ENCODE results near the gene CCNB2.
"Not testable (repeated sequence)": the region's sequence is repeated elsewhere in the genome, so short reads cannot be mapped to it uniquely, and the experiment has no call there.

Gene CCNB2

GRCh38 chr15:59133929-59134427, 29.0 kb downstream of the CCNB2 start:
- Histone ChIP-seq H3K27me3 (no peaks in the 10 kb centered on the region), H3K27ac (no peak overlapping the region), H3K4me3 (ENCODE audit: low read depth in 1 of 2, low read length in 1 of 2) (no peak overlapping the region), H3K4me1 (ENCODE audit: control insufficient read depth in 1 of 2, insufficient read depth in 1 of 2, low read depth in 1 of 2, low read length in 1 of 2) (no peaks in the 10 kb centered on the region), H3K9me3 (no peaks in the 10 kb centered on the region), H3K36me3 (peaks cover 54% of the 10 kb centered on the region)
- TF ChIP-seq, protein P1, sequence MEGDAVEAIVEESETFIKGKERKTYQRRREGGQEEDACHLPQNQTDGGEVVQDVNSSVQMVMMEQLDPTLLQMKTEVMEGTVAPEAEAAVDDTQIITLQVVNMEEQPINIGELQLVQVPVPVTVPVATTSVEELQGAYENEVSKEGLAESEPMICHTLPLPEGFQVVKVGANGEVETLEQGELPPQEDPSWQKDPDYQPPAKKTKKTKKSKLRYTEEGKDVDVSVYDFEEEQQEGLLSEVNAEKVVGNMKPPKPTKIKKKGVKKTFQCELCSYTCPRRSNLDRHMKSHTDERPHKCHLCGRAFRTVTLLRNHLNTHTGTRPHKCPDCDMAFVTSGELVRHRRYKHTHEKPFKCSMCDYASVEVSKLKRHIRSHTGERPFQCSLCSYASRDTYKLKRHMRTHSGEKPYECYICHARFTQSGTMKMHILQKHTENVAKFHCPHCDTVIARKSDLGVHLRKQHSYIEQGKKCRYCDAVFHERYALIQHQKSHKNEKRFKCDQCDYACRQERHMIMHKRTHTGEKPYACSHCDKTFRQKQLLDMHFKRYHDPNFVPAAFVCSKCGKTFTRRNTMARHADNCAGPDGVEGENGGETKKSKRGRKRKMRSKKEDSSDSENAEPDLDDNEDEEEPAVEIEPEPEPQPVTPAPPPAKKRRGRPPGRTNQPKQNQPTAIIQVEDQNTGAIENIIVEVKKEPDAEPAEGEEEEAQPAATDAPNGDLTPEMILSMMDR (IDR thresholded peaks at IDR 0.05): no peak

- H3K9me3 ChIP-seq: no peaks in the 10 kb centered on the region
- H3K27ac ChIP-seq: no peak overlapping the region
- no peaks in the 10 kb centered on the region for H3K27me3 ChIP-seq
- no peaks in the 10 kb centered on the region for H3K4me1 ChIP-seq (ENCODE audit: control insufficient read depth in 1 of 2, insufficient read depth in 1 of 2, low read depth in 1 of 2, low read length in 1 of 2)
- H3K4me3 ChIP-seq (ENCODE audit: low read depth in 1 of 2, low read length in 1 of 2): no peak overlapping the region
- TF ChIP-seq, protein P1 (IDR thresholded peaks at IDR 0.05): no peak
- H3K36me3 ChIP-seq: peaks cover 61% of the 10 kb centered on the region
Measured at GRCh38 chr15:59137566-59137965, 32.6 kb downstream of the CCNB2 start.

DNA sequence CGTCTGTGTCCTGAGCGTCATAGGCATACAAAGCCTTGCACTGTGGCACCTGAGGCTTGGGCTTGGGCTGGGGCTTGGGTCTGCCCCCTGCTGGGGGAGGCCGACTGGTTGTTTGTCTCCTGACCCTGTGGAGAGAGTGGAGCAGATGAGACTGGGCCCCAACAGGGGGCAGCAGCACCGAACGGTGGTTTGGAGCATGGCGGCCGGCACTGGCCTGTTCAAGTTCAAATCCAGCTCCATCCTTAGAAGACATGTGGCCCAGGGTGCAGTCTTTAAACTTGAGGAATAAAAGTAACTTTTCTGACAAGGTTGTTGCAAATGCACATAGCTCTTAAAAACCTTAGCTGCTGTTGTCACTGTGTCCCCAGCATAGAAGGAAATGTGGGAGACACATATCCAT, 33.3 kb downstream of the CCNB2 start:
- H3K9me3 ChIP-seq: no peaks in the 10 kb centered on the region
- H3K4me3 ChIP-seq (ENCODE audit: low read depth in 1 of 2, low read length in 1 of 2): no peak overlapping the region
- peaks cover 57% of the 10 kb centered on the region for H3K36me3 ChIP-seq
- TF ChIP-seq, protein P1 (IDR thresholded peaks at IDR 0.05): peak; percentile 37
- no peak overlapping the region for H3K27ac ChIP-seq
- H3K27me3 ChIP-seq: no peaks in the 10 kb centered on the region
- H3K4me1 ChIP-seq (ENCODE audit: control insufficient read depth in 1 of 2, insufficient read depth in 1 of 2, low read depth in 1 of 2, low read length in 1 of 2): no peaks in the 10 kb centered on the region

- no peaks in the 10 kb centered on the region for H3K27me3 ChIP-seq
- TF ChIP-seq, protein P1 (IDR thresholded peaks at IDR 0.05): no peak
- H3K9me3 ChIP-seq: no peaks in the 10 kb centered on the region
- no peak overlapping the region for H3K4me3 ChIP-seq (ENCODE audit: low read depth in 1 of 2, low read length in 1 of 2)
- no peak overlapping the region for H3K27ac ChIP-seq
- H3K36me3 ChIP-seq: peaks cover 37% of the 10 kb centered on the region
- no peaks in the 10 kb centered on the region for H3K4me1 ChIP-seq (ENCODE audit: control insufficient read depth in 1 of 2, insufficient read depth in 1 of 2, low read depth in 1 of 2, low read length in 1 of 2)
Measured at GRCh38 chr15:59140422-59141226, 35.7 kb downstream of the CCNB2 start.

DNA sequence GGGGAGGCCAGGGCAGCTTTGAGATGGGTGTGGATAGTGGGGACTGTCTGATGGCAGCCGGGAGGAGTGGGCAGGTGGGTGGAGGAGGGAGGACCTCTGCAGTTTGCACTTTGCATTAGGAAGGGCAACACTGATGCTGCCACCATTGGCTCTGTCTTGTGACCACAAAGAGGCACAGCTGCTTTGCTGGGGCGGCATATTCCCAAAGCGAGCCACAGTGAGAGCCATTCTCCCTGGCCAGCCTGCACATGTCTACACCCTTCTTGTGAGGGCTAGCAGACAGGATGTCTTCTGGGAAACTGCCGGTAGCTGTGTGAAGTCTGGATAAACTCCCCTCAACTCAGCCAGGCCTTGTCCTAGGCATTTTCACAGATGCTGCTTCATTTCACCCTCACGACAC, 38.3 kb downstream of the CCNB2 start:
- Histone ChIP-seq H3K27me3 (no peaks in the 10 kb centered on the region), H3K27ac (no peak overlapping the region), H3K4me1 (ENCODE audit: control insufficient read depth in 1 of 2, insufficient read depth in 1 of 2, low read depth in 1 of 2, low read length in 1 of 2) (no peaks in the 10 kb centered on the region), H3K4me3 (ENCODE audit: low read depth in 1 of 2, low read length in 1 of 2) (no peak overlapping the region), H3K36me3 (peaks cover 26% of the 10 kb centered on the region), H3K9me3 (no peaks in the 10 kb centered on the region)
- TF ChIP-seq, protein P1 (IDR thresholded peaks at IDR 0.05): no peak

DNA sequence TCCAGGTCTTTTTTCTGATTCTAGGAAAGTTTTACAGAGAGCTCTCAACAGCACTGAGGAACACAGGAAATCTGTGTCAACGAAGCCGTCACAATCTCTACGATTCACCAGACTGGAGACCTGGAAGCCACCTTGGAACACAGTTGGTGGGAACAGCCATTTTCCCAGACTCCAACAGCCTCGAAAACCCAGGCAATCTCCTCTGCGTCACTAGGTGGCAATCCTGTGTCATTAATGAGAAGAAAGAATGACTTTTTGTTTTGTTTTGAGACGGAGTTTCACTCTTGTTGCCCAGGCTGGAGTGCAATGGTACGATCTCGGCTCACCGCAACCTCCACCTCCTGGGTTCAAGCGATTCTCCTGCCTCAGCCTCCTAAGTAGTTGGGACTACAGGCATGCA, 39.6 kb downstream of the CCNB2 start:
- not testable (repeated sequence) for H3K9me3 ChIP-seq; H3K4me1 ChIP-seq (ENCODE audit: control insufficient read depth in 1 of 2, insufficient read depth in 1 of 2, low read depth in 1 of 2, low read length in 1 of 2); H3K27ac ChIP-seq; H3K27me3 ChIP-seq; H3K4me3 ChIP-seq (ENCODE audit: low read depth in 1 of 2, low read length in 1 of 2)
- H3K36me3 ChIP-seq: peaks cover 14% of the 10 kb centered on the region
